Sigmoid colon (tissue), 4 donors: ENCODE data around the gene ADGB.

Source experiments
- CTCF ChIP-seq, 4 experiments: fragments of 450-650 bp in 3 of 4; fragments of 200-600 bp in 1 of 4; IDR thresholded peaks; one replicate each; pipeline ENCODE4 v1.5.1; 2016 to 2019; ENCODE audit warnings: antibody characterized with exemption in 4 of 4, mild to moderate bottlenecking in 3 of 4, moderate library complexity in 2 of 4
- EP300 ChIP-seq, 4 donors: sonication (generic); formaldehyde crosslinking; IDR thresholded peaks; one replicate each; pipeline ENCODE4 v1.6.1; 2017; ENCODE audit warnings: antibody characterized with exemption in 4 of 4
- POLR2A ChIP-seq, 2 donors: fragments of 450-650 bp; IDR thresholded peaks; one replicate each; pipeline ENCODE4 v1.6.1; 2016; ENCODE audit warnings: antibody characterized with exemption in 2 of 2, mild to moderate bottlenecking in 2 of 2, moderate library complexity in 2 of 2
- POLR2AphosphoS5 ChIP-seq, 4 donors: sonication (generic); formaldehyde crosslinking; IDR thresholded peaks; one replicate each; pipeline ENCODE4 v1.6.1; 2017; ENCODE audit warnings: antibody characterized with exemption in 4 of 4

DNA sequence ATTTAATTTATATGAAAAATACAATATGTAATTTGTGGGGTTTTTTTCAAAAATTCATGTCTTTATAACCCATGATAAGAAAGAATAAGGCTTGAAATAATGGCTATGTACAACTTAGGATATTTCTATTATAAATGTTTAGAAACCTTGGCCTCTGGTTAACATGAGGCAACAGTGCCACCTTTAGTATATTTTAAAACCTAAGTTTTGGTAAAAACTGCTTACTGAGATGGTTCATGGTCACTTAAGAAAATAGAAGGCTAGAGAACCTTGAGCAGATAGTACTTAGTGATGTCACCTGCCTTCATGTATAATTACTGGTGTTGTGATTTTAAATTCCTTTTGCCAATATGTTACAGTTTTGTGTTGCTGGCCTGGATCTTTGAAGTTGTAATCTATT lies 176.4 kb downstream of the ADGB start:
- TF ChIP-seq EP300 (IDR thresholded peaks at IDR 0.05) (no peak), CTCF (IDR thresholded peaks at IDR 0.05) (no peak), POLR2A (IDR thresholded peaks at IDR 0.05) (no peak), POLR2AphosphoS5 (IDR thresholded peaks at IDR 0.05) (no peak)
